Measurements from ENCODE around the gene RABGAP1. TPM values are rescaled to one million over a fixed set of nuclear protein-coding genes. Genes with fewer than 3 reads are reported as not detected.

RABGAP1 gene
- total RNA-seq, 1 donor from 2014 or later = 44.7 TPM

DNA sequence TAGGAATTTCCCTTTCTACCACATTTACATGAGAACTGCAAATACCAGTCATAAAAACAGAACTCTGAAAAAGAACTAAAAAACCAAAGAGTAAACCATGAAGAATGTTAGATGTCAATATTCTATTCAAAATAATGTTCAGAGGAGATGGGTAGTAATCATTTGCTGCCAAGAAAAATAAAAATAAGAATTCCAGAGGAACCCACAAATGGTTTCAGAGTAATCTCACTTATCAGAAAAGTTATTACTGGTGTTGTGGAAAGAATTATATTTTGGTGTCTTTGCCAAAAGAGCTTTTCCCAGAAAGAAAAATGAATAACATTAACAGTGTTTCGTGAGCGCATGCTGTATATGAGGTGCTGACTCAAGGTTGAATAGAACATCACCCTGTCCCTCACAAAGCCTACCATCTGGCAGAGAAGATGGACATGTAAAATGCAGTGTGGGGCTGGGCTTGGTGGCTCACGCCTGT is 128.2 kb downstream of the RABGAP1 start:
- Mint-ChIP-seq H3K27ac (ENCODE audit: unreplicated experiment) (no peak overlapping the region), H3K9me3 (ENCODE audit: unreplicated experiment) (no peaks in the 10 kb centered on the region), H3K4me3 (ENCODE audit: unreplicated experiment) (no peak overlapping the region), H3K4me1 (ENCODE audit: low read depth, unreplicated experiment) (peaks cover 25% of the 10 kb centered on the region), H3K36me3 (ENCODE audit: low read depth, unreplicated experiment) (peaks cover 5% of the 10 kb centered on the region), H3K27me3 (ENCODE audit: low read depth, unreplicated experiment) (no peaks in the 10 kb centered on the region)
- DNase-seq (ENCODE audit: low read depth) (peak; percentile 95), FAIRE-seq (no peak)
- Histone ChIP-seq H3K9me3 (ENCODE audit: insufficient read depth, low read depth, low read length) (no peaks in the 10 kb centered on the region), H3K9ac (ENCODE audit: low read length) (peak overlapping the region; percentile 34), H3K79me2 (ENCODE audit: insufficient read depth, low read length) (no peaks in the 10 kb centered on the region), H3K27ac (ENCODE audit: low read depth, low read length) (peak overlapping the region; percentile 64), H3K4me3 (ENCODE audit: insufficient read depth, low read depth, low read length) (no peak overlapping the region), H3K4me2 (ENCODE audit: low read length) (peak overlapping the region; percentile 24), H2AFZ (ENCODE audit: low read depth, low read length) (no peak overlapping the region), H3K4me1 (ENCODE audit: insufficient read depth, low read length) (peaks cover 32% of the 10 kb centered on the region), H3K27me3 (ENCODE audit: insufficient read depth, low read length) (no peaks in the 10 kb centered on the region), H4K20me1 (ENCODE audit: insufficient read depth, low read length) (no peaks in the 10 kb centered on the region), H3K36me3 (ENCODE audit: insufficient read depth, low read length) (peaks cover 18% of the 10 kb centered on the region)
- TF ChIP-seq EZH2 (IDR thresholded peaks at IDR 0.05; ENCODE audit: insufficient read depth, low read length) = no peak
- TF ChIP-seq, protein P1, sequence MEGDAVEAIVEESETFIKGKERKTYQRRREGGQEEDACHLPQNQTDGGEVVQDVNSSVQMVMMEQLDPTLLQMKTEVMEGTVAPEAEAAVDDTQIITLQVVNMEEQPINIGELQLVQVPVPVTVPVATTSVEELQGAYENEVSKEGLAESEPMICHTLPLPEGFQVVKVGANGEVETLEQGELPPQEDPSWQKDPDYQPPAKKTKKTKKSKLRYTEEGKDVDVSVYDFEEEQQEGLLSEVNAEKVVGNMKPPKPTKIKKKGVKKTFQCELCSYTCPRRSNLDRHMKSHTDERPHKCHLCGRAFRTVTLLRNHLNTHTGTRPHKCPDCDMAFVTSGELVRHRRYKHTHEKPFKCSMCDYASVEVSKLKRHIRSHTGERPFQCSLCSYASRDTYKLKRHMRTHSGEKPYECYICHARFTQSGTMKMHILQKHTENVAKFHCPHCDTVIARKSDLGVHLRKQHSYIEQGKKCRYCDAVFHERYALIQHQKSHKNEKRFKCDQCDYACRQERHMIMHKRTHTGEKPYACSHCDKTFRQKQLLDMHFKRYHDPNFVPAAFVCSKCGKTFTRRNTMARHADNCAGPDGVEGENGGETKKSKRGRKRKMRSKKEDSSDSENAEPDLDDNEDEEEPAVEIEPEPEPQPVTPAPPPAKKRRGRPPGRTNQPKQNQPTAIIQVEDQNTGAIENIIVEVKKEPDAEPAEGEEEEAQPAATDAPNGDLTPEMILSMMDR (IDR thresholded peaks at IDR 0.05; ENCODE audit: insufficient read depth, low read depth, low read length) = no peak

DNA sequence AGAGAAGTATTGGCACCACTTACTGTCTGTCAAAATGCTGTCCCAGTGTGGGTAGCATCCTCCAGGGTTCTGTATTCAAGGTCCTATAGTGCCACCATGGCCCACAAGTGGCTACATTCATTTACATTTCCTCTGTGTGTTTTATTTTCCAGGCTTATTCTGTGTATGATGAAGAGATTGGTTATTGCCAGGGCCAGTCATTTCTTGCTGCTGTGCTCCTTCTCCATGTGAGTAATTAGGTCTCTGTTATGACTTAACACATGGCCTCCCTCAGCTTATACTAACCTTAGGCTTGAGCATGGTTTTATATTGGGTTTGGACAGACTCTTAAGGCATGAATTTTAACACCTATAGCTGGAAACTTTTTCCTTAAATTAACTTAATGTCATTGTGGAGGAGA is 129.4 kb downstream of the RABGAP1 start:
- Mint-ChIP-seq H3K4me3 (ENCODE audit: unreplicated experiment) (no peak overlapping the region), H3K36me3 (ENCODE audit: low read depth, unreplicated experiment) (peaks cover 5% of the 10 kb centered on the region), H3K4me1 (ENCODE audit: low read depth, unreplicated experiment) (peaks cover 23% of the 10 kb centered on the region), H3K9me3 (ENCODE audit: unreplicated experiment) (no peaks in the 10 kb centered on the region), H3K27me3 (ENCODE audit: low read depth, unreplicated experiment) (no peaks in the 10 kb centered on the region), H3K27ac (ENCODE audit: unreplicated experiment) (no peak overlapping the region)
- DNase-seq (ENCODE audit: low read depth) (no peak), FAIRE-seq (no peak)
- Histone ChIP-seq H4K20me1 (ENCODE audit: insufficient read depth, low read length) (no peaks in the 10 kb centered on the region), H3K27ac (ENCODE audit: low read depth, low read length) (no peak overlapping the region), H3K36me3 (ENCODE audit: insufficient read depth, low read length) (peaks cover 18% of the 10 kb centered on the region), H3K9me3 (ENCODE audit: insufficient read depth, low read depth, low read length) (no peaks in the 10 kb centered on the region), H3K4me3 (ENCODE audit: insufficient read depth, low read depth, low read length) (no peak overlapping the region), H3K9ac (ENCODE audit: low read length) (no peak overlapping the region), H3K79me2 (ENCODE audit: insufficient read depth, low read length) (no peaks in the 10 kb centered on the region), H3K4me1 (ENCODE audit: insufficient read depth, low read length) (peaks cover 34% of the 10 kb centered on the region), H3K4me2 (ENCODE audit: low read length) (no peak overlapping the region), H3K27me3 (ENCODE audit: insufficient read depth, low read length) (no peaks in the 10 kb centered on the region), H2AFZ (ENCODE audit: low read depth, low read length) (no peak overlapping the region)
- TF ChIP-seq, protein P1 (IDR thresholded peaks at IDR 0.05; ENCODE audit: insufficient read depth, low read depth, low read length) = no peak
- TF ChIP-seq EZH2 (IDR thresholded peaks at IDR 0.05; ENCODE audit: insufficient read depth, low read length) = no peak

DNA sequence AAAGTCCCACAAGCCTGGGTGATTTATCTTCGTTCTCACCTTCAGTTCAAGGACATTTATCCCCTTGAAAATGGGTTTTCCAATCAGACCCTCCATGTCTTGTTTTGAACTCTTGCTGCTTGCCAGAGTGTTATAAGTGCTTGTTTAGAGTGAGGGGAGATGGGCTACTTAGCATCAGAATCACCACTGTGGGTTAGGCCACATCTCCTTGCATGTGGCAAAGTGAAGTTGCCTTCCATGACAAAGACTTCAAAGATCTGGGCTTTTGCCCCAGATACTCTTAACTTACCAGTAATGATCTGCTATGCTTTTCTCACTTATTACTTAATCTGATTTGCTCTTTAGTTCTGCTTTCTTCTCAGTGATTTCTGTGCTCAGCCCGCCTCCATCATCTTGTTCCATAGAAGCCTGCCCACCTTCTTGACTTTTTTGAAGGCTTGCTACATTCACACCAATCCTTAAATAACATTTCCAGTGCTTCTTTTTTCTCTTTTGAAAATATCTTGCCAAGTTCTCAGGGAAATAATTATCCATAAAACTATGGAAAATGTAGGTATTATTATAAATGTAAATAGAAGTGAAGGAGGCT is 131.7 kb downstream of the RABGAP1 start:
- no peak overlapping the region for H3K9ac ChIP-seq (ENCODE audit: low read length)
- FAIRE-seq = no peak

More for the DNA sequence above, 131.7 kb downstream of the RABGAP1 start:
- peaks cover 16% of the 10 kb centered on the region for H3K4me1 Mint-ChIP-seq (ENCODE audit: low read depth, unreplicated experiment)
- no peak overlapping the region for H3K27ac ChIP-seq (ENCODE audit: low read depth, low read length)
- H3K9me3 ChIP-seq (ENCODE audit: insufficient read depth, low read depth, low read length) = no peaks in the 10 kb centered on the region
- H4K20me1 ChIP-seq (ENCODE audit: insufficient read depth, low read length) = no peaks in the 10 kb centered on the region
- no peak overlapping the region for H3K4me3 Mint-ChIP-seq (ENCODE audit: unreplicated experiment)
- no peak for DNase-seq (ENCODE audit: low read depth)
- H2AFZ ChIP-seq (ENCODE audit: low read depth, low read length) = no peak overlapping the region
- no peak overlapping the region for H3K4me2 ChIP-seq (ENCODE audit: low read length)
- no peaks in the 10 kb centered on the region for H3K27me3 ChIP-seq (ENCODE audit: insufficient read depth, low read length)
- TF ChIP-seq, protein P1 (IDR thresholded peaks at IDR 0.05; ENCODE audit: insufficient read depth, low read depth, low read length) = no peak
- TF ChIP-seq EZH2 (IDR thresholded peaks at IDR 0.05; ENCODE audit: insufficient read depth, low read length) = no peak
- peaks cover 10% of the 10 kb centered on the region for H3K36me3 ChIP-seq (ENCODE audit: insufficient read depth, low read length)
- no peaks in the 10 kb centered on the region for H3K27me3 Mint-ChIP-seq (ENCODE audit: low read depth, unreplicated experiment)
- no peak overlapping the region for H3K4me3 ChIP-seq (ENCODE audit: insufficient read depth, low read depth, low read length)
- no peak overlapping the region for H3K27ac Mint-ChIP-seq (ENCODE audit: unreplicated experiment)
- H3K9me3 Mint-ChIP-seq (ENCODE audit: unreplicated experiment) = no peaks in the 10 kb centered on the region
- peaks cover 3% of the 10 kb centered on the region for H3K36me3 Mint-ChIP-seq (ENCODE audit: low read depth, unreplicated experiment)
- no peaks in the 10 kb centered on the region for H3K79me2 ChIP-seq (ENCODE audit: insufficient read depth, low read length)
- peaks cover 30% of the 10 kb centered on the region for H3K4me1 ChIP-seq (ENCODE audit: insufficient read depth, low read length)

Data from astrocyte (in vitro differentiated cells and primary cell).